Measurements from ENCODE around the gene HTT. TPM values are rescaled to one million over a fixed set of nuclear protein-coding genes. Genes with fewer than 3 reads are reported as not detected.
"Not testable (repeated sequence)": the region's sequence is repeated elsewhere in the genome, so short reads cannot be mapped to it uniquely, and the experiment has no call there.

Gene HTT
- total RNA-seq, 2 experiments from 2014 or later = 80.1 to 127 TPM

DNA sequence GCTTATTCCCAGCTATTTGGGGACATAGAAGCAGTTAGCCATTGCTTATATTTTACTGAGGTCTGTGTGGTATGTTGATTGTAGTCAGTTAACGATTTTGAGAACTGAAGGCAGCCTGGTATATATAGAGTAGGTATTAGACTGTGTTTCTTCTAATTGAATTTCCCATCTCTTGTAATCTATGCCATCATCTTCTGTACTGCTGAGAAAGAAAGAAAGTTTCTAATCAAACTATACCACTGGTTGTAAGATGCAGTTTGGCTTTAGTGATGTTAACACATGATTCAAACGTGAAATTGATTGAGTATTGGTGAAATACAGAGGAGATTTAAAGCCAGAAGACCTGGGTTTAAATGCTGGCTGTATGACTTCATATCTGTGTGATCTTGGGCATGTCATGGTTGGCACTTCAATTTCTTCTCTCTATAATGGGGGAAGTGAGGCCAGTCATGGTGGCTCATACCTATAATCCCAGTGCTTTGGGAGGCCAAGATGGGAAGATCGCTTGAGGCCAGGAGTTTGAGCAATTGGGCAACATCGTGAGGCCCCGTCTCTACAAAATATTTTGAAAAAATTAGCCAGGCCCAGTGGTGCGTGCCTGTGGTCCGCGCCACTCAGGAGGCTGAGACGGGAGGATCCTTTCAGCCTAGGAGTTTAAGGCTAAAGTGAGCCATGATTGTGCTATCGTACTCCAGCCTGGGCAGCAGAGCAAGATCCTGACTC is 11.6 kb downstream of the HTT start:
- Mint-ChIP-seq H3K36me3 (ENCODE audit: low read depth) (peaks cover 25% of the 10 kb centered on the region), H3K27ac (peak overlapping the region; percentile 96), H3K4me3 (peak overlapping the region; percentile 20), H3K9me3 (ENCODE audit: low read depth) (no peaks in the 10 kb centered on the region), H3K4me1 (peaks cover 68% of the 10 kb centered on the region), H3K27me3 (no peaks in the 10 kb centered on the region)
- DNase-seq (no peak), ATAC-seq (peak; percentile 50)
- ChIA-PET CTCF (interaction anchor here (0.8 to 1.0 kb wide), 2 partner anchors 10 to 11 kb away, joined by 4 read pairs; no protein-coding TSS in a partner anchor), POLR2A (no interaction called here)
- intact Hi-C loops (cut with DNase I, micrococcal nuclease) = loop anchor here (1.0 to 5.0 kb wide), 8 partner anchors 12 to 150 kb away; partner anchors contain the start of genes GRK4 (in 1 of the 2), HTT (in 1 of the 2), HTT-AS (in 1 of the 2) and NOP14 (in 1 of the 2)

DNA sequence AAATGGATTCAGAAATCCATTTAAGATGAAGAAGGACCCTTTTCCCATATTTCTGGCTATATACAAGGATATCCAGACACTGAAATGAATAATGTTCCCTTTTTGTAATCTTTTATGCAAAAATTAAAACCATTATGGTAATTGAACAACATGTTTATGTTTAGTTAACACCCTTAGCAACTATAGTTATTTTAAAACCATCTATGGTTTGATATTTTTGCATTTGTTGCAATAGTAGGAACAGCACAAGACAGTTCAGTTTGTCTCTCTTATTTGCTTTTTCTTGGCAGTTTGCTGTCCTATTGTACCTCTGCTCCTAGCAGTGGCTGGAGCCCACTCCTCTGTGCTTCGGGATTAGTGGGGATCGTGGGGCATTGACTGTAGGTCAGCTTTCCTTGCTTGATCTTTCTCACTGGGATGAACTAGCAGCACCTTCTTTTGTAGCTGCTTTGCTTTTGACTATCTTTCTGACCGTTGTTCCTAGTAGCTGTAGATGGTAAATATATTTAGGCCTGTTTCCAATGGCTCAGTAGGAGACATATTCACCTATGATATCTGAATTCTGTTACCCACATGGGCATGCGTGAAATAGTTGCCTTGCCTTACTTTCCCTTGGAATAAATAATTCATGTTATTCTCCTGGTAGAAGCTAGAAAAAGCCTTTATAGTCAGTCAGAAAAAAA is 12.8 kb downstream of the HTT start:
- H3K27me3 Mint-ChIP-seq = no peaks in the 10 kb centered on the region
- ATAC-seq (no peak), DNase-seq (no peak)
- POLR2A ChIA-PET = interaction anchor here (0.6 kb wide), 1 partner anchor 274 kb away, joined by 3 read pairs; no protein-coding TSS in a partner anchor
- no peaks in the 10 kb centered on the region for H3K9me3 Mint-ChIP-seq (ENCODE audit: low read depth)
- intact Hi-C loops (cut with DNase I, micrococcal nuclease) = loop anchor here (5.0 kb wide), 3 partner anchors 40 to 125 kb away; partner anchors contain the start of genes GRK4 (in 1 of the 2) and NOP14 (in 1 of the 2)
- peaks cover 66% of the 10 kb centered on the region for H3K4me1 Mint-ChIP-seq
- CTCF ChIA-PET = interaction anchor here (0.8 to 1.0 kb wide), 3 partner anchors 10 to 53 kb away, joined by 3 to 4 read pairs (median 4); no protein-coding TSS in a partner anchor
- H3K4me3 Mint-ChIP-seq = no peak overlapping the region
- H3K36me3 Mint-ChIP-seq (ENCODE audit: low read depth) = peaks cover 28% of the 10 kb centered on the region
- H3K27ac Mint-ChIP-seq = peak overlapping the region; percentile 32

DNA sequence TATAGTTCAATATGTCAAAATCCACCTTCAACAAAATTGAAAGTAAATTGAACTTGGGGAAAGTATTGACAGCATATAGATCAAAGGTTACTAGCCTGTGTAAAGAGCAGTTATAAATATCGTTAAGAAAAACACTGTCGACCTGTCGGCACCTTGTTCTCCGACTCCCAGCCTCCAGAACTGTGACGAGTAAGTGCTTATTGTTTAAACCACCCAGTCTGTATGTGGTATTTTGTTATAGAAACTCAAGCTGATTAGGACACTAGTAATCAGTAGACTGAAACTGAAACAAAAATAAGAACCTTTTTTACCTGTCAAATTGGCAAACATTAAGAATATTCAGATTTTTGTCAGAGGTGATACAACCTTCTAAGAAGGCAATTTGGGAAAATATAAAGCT is 17.0 kb downstream of the HTT start:
- Mint-ChIP-seq H3K36me3 (ENCODE audit: low read depth) (peaks cover 38% of the 10 kb centered on the region), H3K27me3 (no peaks in the 10 kb centered on the region), H3K27ac (peak overlapping the region; percentile 45), H3K9me3 (ENCODE audit: low read depth) (no peaks in the 10 kb centered on the region), H3K4me1 (peaks cover 30% of the 10 kb centered on the region), H3K4me3 (no peak overlapping the region)
- DNase-seq = no peak
- ChIA-PET POLR2A (no interaction called here), CTCF (interaction anchor here (2.1 kb wide), 1 partner anchor 15 kb away, joined by 12 read pairs; no protein-coding TSS in a partner anchor)
- ATAC-seq = peak; percentile 45
- intact Hi-C loops (cut with DNase I, micrococcal nuclease) = no loop called here

DNA sequence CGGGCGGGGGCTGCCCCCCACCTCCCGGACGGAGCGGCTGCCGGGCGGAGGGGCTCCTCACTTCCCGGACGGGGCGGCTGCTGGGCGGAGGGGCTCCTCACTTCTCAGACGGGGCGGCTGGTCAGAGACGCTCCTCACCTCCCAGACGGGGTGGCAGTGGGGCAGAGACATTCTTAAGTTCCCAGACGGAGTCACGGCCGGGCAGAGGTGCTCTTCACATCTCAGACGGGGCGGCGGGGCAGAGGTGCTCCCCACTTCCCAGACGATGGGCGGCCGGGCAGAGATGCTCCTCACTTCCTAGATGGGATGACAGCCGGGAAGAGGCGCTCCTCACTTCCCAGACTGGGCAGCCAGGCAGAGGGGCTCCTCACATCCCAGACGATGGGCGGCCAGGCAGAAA is 20.2 kb downstream of the HTT start:
- ATAC-seq; POLR2A ChIA-PET; CTCF ChIA-PET; intact Hi-C loops (cut with DNase I, micrococcal nuclease); H3K27me3 Mint-ChIP-seq; H3K27ac Mint-ChIP-seq; H3K9me3 Mint-ChIP-seq (ENCODE audit: low read depth); H3K4me3 Mint-ChIP-seq; DNase-seq: not testable (repeated sequence)
- H3K4me1 Mint-ChIP-seq = peaks cover 12% of the 10 kb centered on the region
- H3K36me3 Mint-ChIP-seq (ENCODE audit: low read depth) = peaks cover 25% of the 10 kb centered on the region

DNA sequence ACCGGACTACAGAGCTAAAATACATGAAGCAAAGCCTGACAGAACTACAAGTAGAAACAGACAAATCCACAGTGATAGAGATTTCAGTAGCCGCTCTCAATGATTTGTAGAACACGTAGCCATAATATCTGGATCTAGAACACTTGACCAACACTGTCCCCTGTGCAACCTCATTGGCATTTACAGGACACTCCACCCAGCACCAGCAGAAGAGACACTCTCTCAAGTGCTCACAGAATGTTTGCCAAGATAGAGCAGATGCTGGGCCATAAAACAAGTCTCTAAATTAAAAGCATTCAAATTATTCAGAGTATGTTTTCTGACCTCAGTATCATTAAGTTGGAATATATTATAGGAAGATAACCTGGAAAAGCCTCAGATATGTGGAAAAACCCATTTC is 21.7 kb downstream of the HTT start:
- Mint-ChIP-seq H3K4me3 (no peak overlapping the region), H3K36me3 (ENCODE audit: low read depth) (peaks cover 27% of the 10 kb centered on the region), H3K27me3 (no peaks in the 10 kb centered on the region), H3K27ac (no peak overlapping the region), H3K4me1 (peaks cover 7% of the 10 kb centered on the region), H3K9me3 (ENCODE audit: low read depth) (no peaks in the 10 kb centered on the region)
- no peak for ATAC-seq
- intact Hi-C loops (cut with DNase I, micrococcal nuclease) = no loop called here
- ChIA-PET CTCF (interaction anchor here (0.6 to 1.6 kb wide), 2 partner anchors 11 to 36 kb away, joined by 3 to 5 read pairs; no protein-coding TSS in a partner anchor), POLR2A (no interaction called here)
- no peak for DNase-seq

DNA sequence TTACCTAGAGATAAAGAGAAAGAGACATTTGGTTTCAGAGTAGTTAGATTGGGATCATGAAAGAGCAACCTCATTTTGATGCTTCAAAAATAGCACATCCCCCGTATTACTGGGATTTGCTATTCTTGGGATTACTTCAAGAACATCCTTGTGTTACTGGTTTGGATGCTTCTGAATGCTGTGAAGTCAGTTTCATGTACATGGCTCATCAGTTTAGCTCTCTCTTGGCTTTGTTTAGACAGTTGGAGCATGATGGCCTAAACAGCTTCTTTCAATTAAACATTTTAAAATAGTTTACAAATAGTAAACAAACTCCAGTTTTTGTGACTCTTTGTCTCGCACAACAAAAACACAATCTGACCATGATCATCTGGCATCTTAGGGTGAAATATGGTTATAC is 23.9 kb downstream of the HTT start:
- Mint-ChIP-seq H3K9me3 (ENCODE audit: low read depth) (no peaks in the 10 kb centered on the region), H3K4me1 (peaks cover 3% of the 10 kb centered on the region), H3K27me3 (no peaks in the 10 kb centered on the region), H3K36me3 (ENCODE audit: low read depth) (peaks cover 20% of the 10 kb centered on the region), H3K4me3 (no peak overlapping the region), H3K27ac (peak overlapping the region; percentile 13)
- DNase-seq (no peak), ATAC-seq (no peak)
- ChIA-PET CTCF (interaction anchor here (1.0 to 1.4 kb wide), 3 partner anchors 10 to 120 kb away, joined by 3 to 4 read pairs (median 3); no protein-coding TSS in a partner anchor), POLR2A (no interaction called here)
- intact Hi-C loops (cut with DNase I, micrococcal nuclease) = no loop called here

DNA sequence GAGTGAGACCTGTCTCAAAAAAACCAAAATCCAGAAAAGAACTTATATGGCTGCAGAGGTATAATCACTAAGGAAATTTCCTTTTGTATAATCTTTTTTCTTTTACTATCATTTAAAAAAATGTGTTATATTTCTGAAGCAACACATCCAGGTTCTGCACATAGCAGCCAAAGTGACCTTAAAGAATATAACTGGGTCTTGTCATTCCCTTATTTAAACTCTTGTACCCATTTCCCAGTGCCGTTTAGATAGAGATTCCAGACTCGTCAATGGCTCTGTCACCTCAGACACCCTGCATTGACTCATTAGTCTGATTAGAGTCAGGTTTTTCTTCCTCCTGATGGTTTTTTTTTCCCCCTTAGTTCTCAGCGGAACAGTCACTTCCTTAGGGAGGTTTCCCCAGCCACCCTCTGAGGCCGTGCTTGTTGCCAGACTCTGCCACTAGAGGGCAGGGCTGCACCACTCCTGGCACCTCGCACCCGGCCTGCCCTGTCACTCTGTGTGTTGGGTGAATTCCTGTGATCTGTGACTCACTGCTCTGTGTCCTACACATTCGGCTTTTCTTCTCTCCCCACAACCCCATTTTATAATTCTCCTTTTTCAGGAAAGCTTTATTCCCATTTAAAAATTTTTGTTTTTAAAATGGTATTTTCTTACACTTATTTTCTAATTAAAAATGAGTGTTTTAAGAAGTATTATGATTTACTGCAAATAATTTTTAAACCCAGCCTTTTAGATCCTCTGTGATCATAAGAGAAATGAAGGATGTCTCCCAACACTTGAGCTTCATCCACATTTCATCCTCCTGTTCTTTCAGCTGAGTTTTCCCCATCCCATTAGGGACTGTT is 32.1 kb downstream of the HTT start:
- CTCF ChIA-PET = interaction anchor here (0.5 to 3.3 kb wide), 26 partner anchors 9 to 374 kb away, joined by 3 to 18 read pairs (median 4); partner anchors contain the start of gene HGFAC
- H3K9me3 Mint-ChIP-seq (ENCODE audit: low read depth) = no peaks in the 10 kb centered on the region
- H3K27ac Mint-ChIP-seq = peak overlapping the region; percentile 25
- peaks cover 35% of the 10 kb centered on the region for H3K36me3 Mint-ChIP-seq (ENCODE audit: low read depth)
- H3K4me3 Mint-ChIP-seq = no peak overlapping the region
- POLR2A ChIA-PET = no interaction called here
- H3K4me1 Mint-ChIP-seq = peaks cover 18% of the 10 kb centered on the region
- H3K27me3 Mint-ChIP-seq = no peaks in the 10 kb centered on the region
- intact Hi-C loops (cut with DNase I, micrococcal nuclease) = loop anchor here (1.0 to 5.0 kb wide), 12 partner anchors 21 to 774 kb away; partner anchors contain the start of genes HTT (in 1 of the 2), HTT-AS (in 1 of the 2) and LRPAP1 (in 1 of the 2)
- DNase-seq (peak; percentile 95), ATAC-seq (peak; percentile 100)

DNA sequence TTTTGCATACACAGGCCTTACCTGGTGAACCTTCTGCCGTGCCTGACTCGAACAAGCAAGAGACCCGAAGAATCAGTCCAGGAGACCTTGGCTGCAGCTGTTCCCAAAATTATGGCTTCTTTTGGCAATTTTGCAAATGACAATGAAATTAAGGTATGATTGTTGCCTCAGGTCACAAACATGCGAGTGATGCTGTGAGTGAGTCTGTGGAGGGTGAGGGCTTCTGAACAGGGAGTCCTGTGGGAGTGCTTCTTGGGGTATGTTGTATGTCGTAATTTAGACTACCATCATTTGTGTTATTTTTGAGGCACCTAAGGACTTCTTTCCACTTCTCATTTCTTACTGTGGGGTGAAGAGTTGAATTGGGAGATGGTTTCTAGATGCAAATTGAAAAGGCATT is 32.8 kb downstream of the HTT start:
- DNase-seq (no peak), ATAC-seq (no peak)
- CTCF ChIA-PET = interaction anchor here (0.5 to 3.3 kb wide), 25 partner anchors 10 to 373 kb away, joined by 3 to 18 read pairs (median 4); partner anchors contain the start of gene HGFAC
- Mint-ChIP-seq H3K4me3 (no peak overlapping the region), H3K36me3 (ENCODE audit: low read depth) (peaks cover 39% of the 10 kb centered on the region), H3K27me3 (no peaks in the 10 kb centered on the region), H3K9me3 (ENCODE audit: low read depth) (no peaks in the 10 kb centered on the region), H3K27ac (no peak overlapping the region), H3K4me1 (peaks cover 18% of the 10 kb centered on the region)
- intact Hi-C loops (cut with DNase I, micrococcal nuclease) = loop anchor here (2.0 to 5.0 kb wide), 3 partner anchors 240 to 774 kb away; no protein-coding TSS in a partner anchor
- POLR2A ChIA-PET = no interaction called here

DNA sequence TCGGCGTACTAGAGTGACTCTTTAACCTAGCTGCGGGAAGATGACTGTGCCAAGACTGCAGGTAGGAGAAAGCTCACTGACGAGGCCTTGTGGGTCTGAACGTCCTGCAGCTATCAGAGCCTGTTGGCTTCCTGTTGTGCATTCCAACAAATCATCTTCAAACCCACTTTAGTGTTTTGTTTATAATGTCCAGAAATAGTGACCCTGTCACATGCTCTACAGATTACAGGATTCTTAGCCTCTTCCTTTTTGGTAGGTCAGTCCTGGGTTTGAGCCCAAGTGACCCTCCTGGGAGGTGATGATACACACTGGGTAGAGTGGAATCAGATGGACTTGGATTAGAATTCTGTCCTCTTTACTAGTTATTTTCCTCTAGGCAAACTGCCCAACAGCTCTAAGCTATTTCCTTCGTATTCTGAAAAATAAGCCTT is 33.2 kb downstream of the HTT start:
- no peak for DNase-seq
- H3K36me3 Mint-ChIP-seq (ENCODE audit: low read depth) = peaks cover 42% of the 10 kb centered on the region
- H3K4me1 Mint-ChIP-seq = peaks cover 18% of the 10 kb centered on the region
- no peak overlapping the region for H3K4me3 Mint-ChIP-seq
- no peak for ATAC-seq
- no peak overlapping the region for H3K27ac Mint-ChIP-seq
- H3K9me3 Mint-ChIP-seq (ENCODE audit: low read depth) = no peaks in the 10 kb centered on the region
- no peaks in the 10 kb centered on the region for H3K27me3 Mint-ChIP-seq
- ChIA-PET POLR2A (no interaction called here), CTCF (interaction anchor here (0.5 to 3.3 kb wide), 21 partner anchors 9 to 384 kb away, joined by 3 to 18 read pairs (median 4); no protein-coding TSS in a partner anchor)
- intact Hi-C loops (cut with DNase I, micrococcal nuclease) = loop anchor here (2.0 to 5.0 kb wide), 3 partner anchors 240 to 773 kb away; no protein-coding TSS in a partner anchor

DNA sequence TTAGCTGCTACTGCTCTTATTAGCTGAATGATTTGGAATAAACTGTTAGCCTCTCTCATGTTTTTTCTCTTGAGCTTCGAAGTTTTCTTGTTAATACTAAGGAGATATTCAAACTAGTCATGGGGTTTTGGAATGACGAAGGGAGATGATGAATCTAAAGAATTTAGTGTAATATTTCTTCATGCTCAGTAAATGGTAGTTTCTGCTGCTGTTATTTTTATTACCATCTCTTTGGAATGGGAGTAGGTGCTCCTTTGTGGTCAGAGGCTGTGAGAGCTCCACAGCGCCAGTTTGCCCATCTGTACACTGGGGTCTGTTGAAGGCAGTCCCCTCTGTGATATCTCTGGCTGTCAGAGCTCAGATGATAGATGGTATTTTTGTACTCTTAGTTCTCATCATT is 33.7 kb downstream of the HTT start:
- intact Hi-C loops (cut with DNase I, micrococcal nuclease) = loop anchor here in 1 of 2 experiments (5.0 kb wide), 1 partner anchor 239 kb away; no protein-coding TSS in a partner anchor
- ATAC-seq (no peak), DNase-seq (no peak)
- ChIA-PET POLR2A (no interaction called here), CTCF (interaction anchor here (0.5 to 3.3 kb wide), 11 partner anchors 9 to 385 kb away, joined by 3 to 18 read pairs (median 3); no protein-coding TSS in a partner anchor)
- Mint-ChIP-seq H3K9me3 (ENCODE audit: low read depth) (no peaks in the 10 kb centered on the region), H3K4me1 (peaks cover 18% of the 10 kb centered on the region), H3K4me3 (no peak overlapping the region), H3K27ac (no peak overlapping the region), H3K36me3 (ENCODE audit: low read depth) (peaks cover 42% of the 10 kb centered on the region), H3K27me3 (no peaks in the 10 kb centered on the region)
